Lower leg skin (tissue), 4 donors: ENCODE measurements around the gene LCN12. TPM values are rescaled to one million over a fixed set of nuclear protein-coding genes. Genes with fewer than 3 reads are reported as not detected.
A peak's percentile ranks its signal among the peaks of the same experiment; 100 is the strongest.

Experiments used
- DNase-seq, 2 donors: peaks; one replicate each; pipeline ENCODE4 v3.0.0-alpha.2; 2019; ENCODE audit warnings: low spot score in 2 of 2
- H3K4me3 ChIP-seq: fragments of 200-600 bp; sonication (generic); 2 replicates; pipeline ENCODE4 v1.5.1; 2017; ENCODE audit warnings: mild to moderate bottlenecking, low read depth; ENCODE audit not compliant: poor library complexity, severe bottlenecking
- POLR2A ChIP-seq, 2 donors: fragments of 450-650 bp; IDR thresholded peaks; one replicate each; pipeline ENCODE4 v1.6.1; 2016 to 2017; ENCODE audit warnings: antibody characterized with exemption in 2 of 2, mild to moderate bottlenecking in 1 of 2, moderate library complexity in 1 of 2
- WGBS, 2 donors: methylation state at CpG; one replicate each; pipeline ENCODE4 v1.1.5; 2018; 5-methylcytosine and 5-hydroxymethylcytosine counted together
- intact Hi-C: fragments of 100-400 bp; cut with DNase I; formaldehyde crosslinking; loops from one replicate; pipeline ENCODE4 v1.15.0; 2023; ENCODE audit warnings: low total_unique reads
- total RNA-seq, 4 donors: library from RNA; depleted of rRNA; stranded (reverse); fragments of >200 nt; gene quantifications; one replicate each; pipeline ENCODE4 v1.1.0, GENCODE V29; 2016
- TF ChIP-seq, protein P1 (sequence below), 3 donors: fragments of 450-650 bp; IDR thresholded peaks; one replicate each; pipeline ENCODE4 v1.5.1; 2016; ENCODE audit warnings: antibody characterized with exemption in 3 of 3, mild to moderate bottlenecking in 3 of 3, moderate library complexity in 2 of 3

Gene LCN12
- total RNA-seq, 4 donors from 2014 or later: not detected

DNA sequence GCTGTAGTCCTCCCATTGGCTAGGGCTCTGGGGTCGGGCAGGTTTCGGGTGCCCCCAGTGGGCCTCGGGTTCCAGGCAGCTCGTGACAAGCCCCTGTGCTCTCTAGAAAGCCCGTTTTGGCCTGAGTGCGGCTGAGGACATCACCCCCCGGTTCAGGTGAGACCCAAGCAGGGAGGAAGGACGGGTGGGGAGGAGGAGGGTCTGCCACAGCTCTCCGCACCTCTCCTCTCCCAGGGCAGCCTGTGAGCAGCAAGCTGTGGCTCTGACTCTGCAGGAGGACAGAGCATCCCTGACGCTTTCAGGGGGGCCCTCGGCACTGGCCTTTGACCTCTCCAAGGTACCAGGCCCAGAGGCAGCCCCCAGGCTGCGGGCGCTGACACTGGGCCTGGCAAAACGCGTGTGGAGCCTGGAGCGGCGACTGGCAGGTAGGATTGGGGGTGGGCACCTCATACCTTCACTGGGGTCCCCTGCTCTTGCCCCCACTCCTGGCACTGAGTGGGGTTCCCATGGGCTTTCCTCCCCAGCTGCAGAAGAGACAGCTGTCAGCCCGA, 40.8 kb downstream of the LCN12 start:
- 31 to 57% methylated on average over 8 to 14 of the region's 18 CpGs for WGBS, 2 donors
- DNase-seq: no peak
- intact Hi-C loops: no loop called here
- TF ChIP-seq, protein P1, sequence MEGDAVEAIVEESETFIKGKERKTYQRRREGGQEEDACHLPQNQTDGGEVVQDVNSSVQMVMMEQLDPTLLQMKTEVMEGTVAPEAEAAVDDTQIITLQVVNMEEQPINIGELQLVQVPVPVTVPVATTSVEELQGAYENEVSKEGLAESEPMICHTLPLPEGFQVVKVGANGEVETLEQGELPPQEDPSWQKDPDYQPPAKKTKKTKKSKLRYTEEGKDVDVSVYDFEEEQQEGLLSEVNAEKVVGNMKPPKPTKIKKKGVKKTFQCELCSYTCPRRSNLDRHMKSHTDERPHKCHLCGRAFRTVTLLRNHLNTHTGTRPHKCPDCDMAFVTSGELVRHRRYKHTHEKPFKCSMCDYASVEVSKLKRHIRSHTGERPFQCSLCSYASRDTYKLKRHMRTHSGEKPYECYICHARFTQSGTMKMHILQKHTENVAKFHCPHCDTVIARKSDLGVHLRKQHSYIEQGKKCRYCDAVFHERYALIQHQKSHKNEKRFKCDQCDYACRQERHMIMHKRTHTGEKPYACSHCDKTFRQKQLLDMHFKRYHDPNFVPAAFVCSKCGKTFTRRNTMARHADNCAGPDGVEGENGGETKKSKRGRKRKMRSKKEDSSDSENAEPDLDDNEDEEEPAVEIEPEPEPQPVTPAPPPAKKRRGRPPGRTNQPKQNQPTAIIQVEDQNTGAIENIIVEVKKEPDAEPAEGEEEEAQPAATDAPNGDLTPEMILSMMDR (IDR thresholded peaks at IDR 0.05): no peak
- TF ChIP-seq POLR2A (IDR thresholded peaks at IDR 0.05): no peak
- H3K4me3 ChIP-seq: peak overlapping the region; percentile 47

DNA sequence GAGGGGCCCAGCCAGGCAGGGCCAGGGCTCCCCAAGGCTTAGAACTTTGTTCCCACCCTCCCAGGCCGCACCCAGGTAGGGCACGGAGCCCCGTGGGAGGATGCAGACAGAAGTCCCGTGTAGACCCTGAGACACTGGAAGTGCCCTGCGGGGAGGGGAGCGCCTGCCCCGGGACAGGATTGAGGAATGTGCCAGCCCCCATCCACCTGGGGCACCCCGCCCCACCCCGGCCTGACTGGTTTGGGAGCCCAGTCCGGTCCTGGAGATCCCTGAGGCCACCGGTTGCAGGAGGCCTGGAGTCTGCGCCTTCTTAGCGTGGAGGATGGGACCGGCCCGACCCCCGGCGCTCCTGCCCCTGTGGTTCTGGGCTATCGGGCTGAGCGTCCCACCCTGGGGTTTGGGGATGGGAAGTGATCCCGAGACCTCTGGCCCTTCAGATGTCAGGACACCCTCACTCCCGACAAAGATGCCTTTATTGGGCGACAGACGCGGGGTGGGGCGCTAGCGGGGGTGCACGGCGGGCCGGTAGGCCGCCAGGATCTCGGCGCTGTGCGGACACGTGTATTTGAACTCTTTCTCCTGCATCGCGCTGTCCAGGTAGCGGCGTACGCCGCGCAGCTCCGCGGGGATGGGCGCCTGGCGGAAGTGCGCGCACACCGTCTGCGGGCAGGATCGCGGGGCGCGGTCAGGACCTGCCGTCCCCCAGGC, 42.3 kb downstream of the LCN12 start:
- intact Hi-C loops: no loop called here
- 52 to 69% methylated on average over 8 to 28 of the region's 54 CpGs for WGBS, 2 donors
- no peak for DNase-seq
- TF ChIP-seq, protein P1 (IDR thresholded peaks at IDR 0.05): no peak
- TF ChIP-seq POLR2A (IDR thresholded peaks at IDR 0.05): no peak
- no peak overlapping the region for H3K4me3 ChIP-seq

- no peak for DNase-seq
- H3K4me3 ChIP-seq: no peak overlapping the region
- WGBS, 2 donors: 55% methylated on average over 21 of the region's 40 CpGs; no CpG with 5 or more reads in 1 of the 2 donors
- TF ChIP-seq, protein P1 (IDR thresholded peaks at IDR 0.05): no peak
- TF ChIP-seq POLR2A (IDR thresholded peaks at IDR 0.05): no peak
- intact Hi-C loops: no loop called here
Observed at GRCh38 chr9:136994888-136995230, 42.8 kb downstream of the LCN12 start.

GRCh38 chr9:136995362-136995761, 43.3 kb downstream of the LCN12 start:
- no peak for TF ChIP-seq POLR2A (IDR thresholded peaks at IDR 0.05)
- TF ChIP-seq, protein P1 (IDR thresholded peaks at IDR 0.05): no peak
- intact Hi-C loops: no loop called here
- no peak for DNase-seq
- 20 to 26% methylated on average over 28 to 29 of the region's 30 CpGs for WGBS, 2 donors
- H3K4me3 ChIP-seq: no peak overlapping the region

GRCh38 chr9:136995772-136996311, 43.8 kb downstream of the LCN12 start:
- no peak for DNase-seq
- intact Hi-C loops: no loop called here
- no peak overlapping the region for H3K4me3 ChIP-seq
- TF ChIP-seq, protein P1 (IDR thresholded peaks at IDR 0.05): no peak
- WGBS, 2 donors: 5 to 14% methylated on average over 8 to 12 of the region's 12 CpGs
